HG03066 (cell line): ENCODE measurements around the gene AFAP1.

Experiments
- ATAC-seq: cut with Tn5 transposase; IDR thresholded peaks from one replicate; pipeline ENCODE4 v1.9.1; 2021; ENCODE audit warnings: low read depth; ENCODE audit not compliant: unreplicated experiment

Gene AFAP1

GRCh38 chr4:7811536-7812191, 128.0 kb downstream of the AFAP1 start:
- no peak for ATAC-seq

- ATAC-seq: no peak
Measured at GRCh38 chr4:7810783-7811535, 128.7 kb downstream of the AFAP1 start.

DNA sequence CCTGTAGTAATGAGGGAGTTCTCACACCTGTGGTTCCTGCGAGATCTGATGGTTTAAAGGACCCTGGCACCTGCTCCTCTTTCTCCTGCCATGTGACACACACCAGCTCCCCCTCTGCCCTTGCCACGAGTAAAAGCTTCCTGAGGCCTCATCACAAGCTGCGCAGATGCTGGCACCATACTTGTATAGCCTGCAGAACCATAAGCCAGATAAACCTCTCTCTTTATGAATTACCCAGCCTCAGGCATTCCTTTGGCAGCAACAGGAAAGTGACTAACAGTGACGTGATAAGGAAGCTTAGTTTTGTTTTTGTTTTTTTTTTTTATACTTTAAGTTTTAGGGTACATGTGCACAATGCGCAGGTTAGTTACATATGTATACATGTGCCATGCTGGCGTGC, 130.9 kb downstream of the AFAP1 start:
- no peak for ATAC-seq

GRCh38 chr4:7808181-7808580, 131.5 kb downstream of the AFAP1 start:
- no peak for ATAC-seq

GRCh38 chr4:7807351-7807921, 132.2 kb downstream of the AFAP1 start:
- ATAC-seq: no peak

DNA sequence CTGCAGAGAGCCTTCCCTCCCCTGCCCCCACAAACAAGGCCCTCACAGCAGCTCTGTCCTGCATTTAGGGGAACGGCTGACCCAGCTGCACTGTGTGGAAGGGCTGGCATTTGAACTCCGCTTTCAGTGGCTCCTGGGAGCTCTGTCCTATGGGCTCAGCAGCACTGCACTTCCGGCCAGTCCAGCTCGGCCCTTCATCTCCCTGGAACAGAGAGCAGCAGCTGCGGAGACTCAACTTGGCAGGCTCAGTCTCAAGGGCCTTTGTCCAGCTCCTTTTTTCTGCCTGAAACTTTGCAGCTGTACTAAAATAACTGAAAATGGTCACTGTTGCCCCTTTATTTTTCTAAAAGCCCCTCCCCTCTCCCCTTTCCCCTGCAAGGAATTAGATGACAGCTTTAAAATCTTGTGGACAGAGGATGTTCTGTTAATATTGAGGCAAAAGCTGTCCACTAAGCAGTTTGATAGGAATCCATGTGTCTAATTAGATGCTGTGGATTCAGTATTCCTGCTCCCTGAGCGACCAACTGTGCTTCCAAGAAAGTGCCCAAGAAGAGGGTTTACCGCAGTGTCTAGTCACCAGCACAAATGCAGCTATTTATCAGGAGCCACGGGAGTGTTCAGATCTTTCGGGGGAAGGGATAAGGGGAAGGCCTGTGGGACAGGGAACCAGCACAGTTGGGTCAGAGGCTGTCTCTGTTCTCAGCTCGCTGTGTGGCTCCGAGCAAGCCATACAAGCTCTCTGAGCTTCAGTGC, 133.1 kb downstream of the AFAP1 start:
- ATAC-seq: no peak

DNA sequence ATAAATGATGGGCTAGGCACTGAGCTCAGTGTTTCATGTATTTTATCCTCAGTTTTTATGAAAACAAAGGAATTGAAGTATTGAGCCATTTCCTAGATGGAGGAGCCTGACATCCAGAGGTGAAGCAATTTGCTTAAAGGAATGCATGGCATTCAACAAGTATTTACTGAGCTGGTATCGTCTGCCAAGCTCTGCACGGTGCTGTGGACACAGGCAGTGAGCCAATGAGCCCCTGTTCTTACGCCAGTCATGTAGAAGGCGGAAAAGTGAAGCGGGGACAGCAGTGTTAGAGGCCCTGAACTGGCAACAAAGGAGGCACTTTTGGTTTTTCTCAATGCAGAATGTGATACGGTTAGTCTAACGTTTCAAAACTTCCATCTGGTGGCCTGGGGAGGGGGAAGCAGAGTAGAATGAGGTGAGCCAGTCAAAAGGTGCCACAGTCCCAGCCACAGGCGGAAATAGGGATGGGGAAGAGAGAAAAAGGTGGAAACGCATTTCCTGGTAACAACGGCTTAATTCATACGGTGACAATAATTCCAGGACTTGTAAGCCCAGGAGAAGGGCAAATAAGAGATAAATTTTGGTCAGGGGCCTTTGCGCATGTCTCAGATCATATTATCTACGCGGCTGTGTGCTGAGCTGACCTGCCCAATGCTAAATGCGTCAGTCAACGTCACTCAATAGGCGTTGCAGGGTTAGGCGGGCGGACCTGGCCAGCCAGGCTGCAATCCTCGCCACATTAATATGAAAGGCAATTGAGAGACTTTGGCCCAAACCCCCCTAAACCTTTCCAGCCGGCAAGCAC, 133.9 kb downstream of the AFAP1 start:
- no peak for ATAC-seq

DNA sequence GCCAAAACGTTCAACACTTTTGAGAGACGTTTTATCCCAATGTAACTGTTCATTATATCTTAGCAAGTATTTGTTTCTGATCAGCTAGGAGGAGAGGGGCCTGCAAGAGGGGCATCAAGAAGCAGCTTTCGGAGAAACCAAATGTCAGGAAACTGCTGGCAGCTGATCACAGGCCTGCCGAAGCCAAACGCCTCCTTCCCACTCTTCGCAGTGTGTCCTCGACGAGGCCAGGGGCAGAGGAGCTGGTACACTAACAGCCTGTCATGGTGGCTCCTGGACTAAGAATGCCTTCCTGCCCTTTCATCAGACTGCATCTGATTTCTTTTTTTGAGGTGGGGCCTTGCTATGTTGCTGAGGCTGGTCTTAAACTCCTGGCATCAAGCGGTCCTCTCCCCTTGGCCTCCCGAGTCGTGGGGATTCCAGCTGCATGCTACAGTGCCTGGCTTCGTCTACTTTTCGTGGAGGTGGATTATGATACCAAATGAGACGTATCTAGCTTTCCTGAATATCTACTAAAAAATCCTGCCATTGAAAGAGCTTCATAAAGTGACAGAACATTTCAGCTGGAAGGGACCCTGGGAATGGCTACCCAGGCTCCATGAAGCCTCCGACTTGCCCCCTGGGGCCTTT, 134.8 kb downstream of the AFAP1 start:
- ATAC-seq: no peak

DNA sequence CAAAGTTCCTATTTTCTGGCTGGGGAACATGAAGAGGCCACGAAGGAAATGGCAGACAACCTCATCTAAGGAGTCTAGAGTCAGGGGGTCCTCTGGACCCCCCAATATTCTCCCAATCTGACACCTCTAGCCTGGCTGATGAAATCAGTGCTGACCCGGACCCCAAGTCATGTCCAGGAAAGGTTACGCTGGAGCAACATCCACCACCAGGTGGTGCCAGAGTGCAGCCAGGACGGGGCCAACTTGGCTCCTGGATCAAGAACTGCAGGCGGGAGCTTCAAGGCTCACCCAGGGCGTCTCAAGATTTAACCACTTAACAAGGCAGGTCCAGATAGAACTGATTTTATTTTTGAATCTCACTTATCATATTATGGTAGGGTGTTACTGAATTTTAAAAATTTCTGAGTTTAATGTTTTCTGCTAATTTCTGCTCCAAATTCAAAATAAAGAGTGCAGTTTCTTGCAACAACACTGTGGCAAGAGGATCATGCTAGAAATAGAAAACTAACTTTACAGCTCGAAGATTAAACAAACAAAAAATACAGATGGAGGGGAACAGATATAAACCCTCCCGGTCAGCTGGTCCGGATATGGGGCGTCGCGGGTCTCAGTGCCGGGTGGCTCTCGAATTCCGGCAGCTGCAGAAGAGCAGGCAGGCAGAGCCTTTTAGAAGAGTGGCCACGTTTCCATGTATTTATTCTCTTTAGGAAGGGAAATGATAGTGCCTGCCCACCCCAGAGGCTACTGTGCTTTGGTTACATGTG, 135.5 kb downstream of the AFAP1 start:
- no peak for ATAC-seq

DNA sequence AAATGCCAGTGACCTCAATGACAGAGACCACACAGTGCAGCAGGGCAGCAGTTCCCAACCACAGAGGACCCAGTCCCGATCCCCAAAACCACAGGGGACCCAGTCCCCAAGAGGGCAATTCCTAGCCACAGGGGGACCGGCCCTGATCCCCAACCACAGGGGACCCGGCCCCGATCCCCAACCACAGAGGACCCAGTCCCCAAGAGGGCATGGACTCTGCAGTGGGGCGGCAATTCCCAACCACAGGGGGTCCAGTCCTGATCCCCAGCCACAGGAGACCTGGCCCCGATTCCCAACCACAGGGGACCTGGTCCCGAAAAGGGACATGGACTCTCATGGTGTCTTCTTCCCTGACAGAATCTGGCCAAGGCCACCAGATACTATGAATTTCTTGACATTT, 136.3 kb downstream of the AFAP1 start:
- no peak for ATAC-seq

GRCh38 chr4:7802093-7802726, 137.5 kb downstream of the AFAP1 start:
- ATAC-seq: peak; percentile 88

DNA sequence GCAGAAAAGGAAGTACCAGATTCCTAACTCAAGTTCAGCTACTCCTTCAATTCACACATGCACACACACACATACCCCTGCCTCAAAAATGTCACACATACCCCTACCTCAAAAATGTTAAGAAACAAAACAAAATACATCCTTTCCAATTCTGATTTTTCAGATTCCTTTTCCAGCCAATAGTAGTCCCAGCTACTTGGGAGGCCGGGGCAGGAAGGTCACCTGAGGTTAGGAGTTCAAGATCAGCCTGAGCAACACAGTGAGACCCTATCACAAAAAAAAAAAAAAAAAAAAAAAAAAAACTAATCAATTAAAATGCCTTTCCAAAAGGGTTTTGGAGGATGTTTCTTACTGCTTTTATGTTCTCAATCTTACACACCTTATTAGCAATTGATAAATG, 138.0 kb downstream of the AFAP1 start:
- ATAC-seq: no peak

DNA sequence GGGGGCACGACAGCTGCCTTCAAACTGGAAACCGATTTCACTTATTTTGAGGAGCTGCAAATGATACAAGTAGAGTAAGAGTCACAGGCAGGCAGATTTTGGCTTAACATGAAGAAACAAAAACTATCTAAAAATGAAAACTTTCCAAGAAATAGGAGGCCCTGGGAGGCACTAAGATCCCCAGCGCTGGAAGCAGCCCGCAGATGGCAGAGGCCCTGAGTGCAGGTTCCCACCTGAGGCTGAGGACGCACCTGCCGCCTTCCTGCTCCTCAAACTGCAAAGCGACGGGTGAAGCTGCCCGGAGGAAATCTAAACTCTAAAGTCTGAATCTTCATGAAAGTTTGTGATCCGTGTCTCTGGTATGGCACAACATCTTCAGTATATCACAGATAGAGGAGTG, 138.7 kb downstream of the AFAP1 start:
- no peak for ATAC-seq

- ATAC-seq: no peak
Measured at GRCh38 chr4:7800410-7800809, 139.3 kb downstream of the AFAP1 start.

DNA sequence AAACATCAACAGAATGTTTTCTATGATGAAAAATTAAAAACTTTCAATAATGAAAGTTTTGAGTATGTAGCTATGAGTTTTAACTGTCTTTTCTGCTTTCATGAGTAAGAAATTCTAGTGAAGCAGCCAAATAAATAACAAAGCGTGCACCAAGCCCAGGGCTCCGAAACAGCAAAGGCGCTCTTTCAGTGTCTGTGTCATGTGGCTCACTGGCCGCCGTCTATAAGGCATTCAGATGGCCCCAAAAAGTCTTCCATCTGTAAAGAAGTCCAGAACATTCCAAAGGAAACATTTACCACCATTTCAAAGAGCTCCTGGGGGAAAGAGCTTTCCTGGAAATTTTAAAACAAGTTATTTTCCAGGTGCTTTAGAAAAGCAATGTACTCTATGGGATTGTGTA, 139.9 kb downstream of the AFAP1 start:
- ATAC-seq: no peak

- no peak for ATAC-seq
Measured at GRCh38 chr4:7799306-7799705, 140.4 kb downstream of the AFAP1 start.

DNA sequence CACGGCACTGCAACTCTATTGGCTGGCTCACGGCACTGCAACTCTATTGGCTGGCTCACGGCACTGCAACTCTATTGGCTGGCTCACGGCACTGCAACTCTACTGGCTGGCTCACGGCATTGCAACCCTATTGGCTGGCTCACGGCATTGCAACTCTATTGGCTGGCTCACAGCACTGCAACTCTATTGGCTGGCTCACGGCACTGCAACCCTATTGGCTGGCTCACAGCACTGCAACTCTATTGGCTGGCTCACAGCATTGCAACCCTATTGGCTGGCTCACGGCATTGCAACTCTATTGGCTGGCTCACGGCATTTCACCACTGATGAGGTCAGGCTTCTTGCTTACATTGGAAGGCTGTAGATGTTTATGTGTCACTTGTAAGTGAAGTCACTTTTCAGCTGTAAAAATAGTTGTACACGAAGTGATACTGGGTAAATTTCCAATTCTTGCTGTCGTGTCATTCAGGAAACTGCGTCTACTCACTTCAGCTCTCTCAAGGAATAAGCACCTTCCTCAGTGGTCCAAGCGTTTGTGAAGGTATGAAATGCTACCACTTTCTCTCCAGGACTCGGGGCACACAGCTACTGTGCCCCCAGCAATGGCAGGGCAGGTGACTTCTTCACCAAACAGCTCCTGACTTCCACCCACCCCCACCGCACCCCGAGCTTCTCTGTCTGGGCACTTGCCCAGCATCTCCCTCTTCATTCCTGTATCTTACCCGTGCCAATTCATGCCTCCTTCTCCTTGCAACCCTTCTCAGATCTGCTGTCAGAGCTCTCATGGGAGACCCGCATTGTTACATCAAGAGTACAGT, 141.3 kb downstream of the AFAP1 start:
- ATAC-seq: no peak

DNA sequence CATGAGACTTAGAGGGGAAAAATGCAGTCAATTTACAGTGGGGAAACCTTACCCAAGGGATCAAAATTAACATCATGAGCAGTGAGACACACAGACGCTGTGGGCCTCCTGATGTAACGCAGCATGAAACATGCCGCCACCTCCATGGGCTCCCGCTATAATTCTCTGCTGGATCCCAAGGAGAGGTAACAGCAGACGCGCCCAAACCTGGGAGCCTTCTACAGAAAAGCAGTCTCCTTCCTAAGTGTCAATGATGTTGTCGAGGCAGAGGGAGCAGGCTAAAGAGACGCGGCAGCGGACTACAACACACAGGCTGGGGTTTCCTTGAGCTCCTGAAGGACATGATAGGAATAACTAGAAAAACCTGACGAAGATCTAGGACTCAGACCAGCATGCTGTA, 142.3 kb downstream of the AFAP1 start:
- ATAC-seq: no peak
